SU-DHL-6 (cell line): Measurements from ENCODE around the gene PFDN2.
"Not testable (repeated sequence)": the region's sequence is repeated elsewhere in the genome, so short reads cannot be mapped to it uniquely, and the experiment has no call there.

Source experiments
- H2AFZ ChIP-seq: fragments of 200-600 bp; sonication (generic); 2 replicates; pipeline ENCODE4 v1.6.1; 2014; ENCODE audit warnings: low read depth, mild to moderate bottlenecking, moderate library complexity, mixed read lengths, antibody characterized with exemption, low read length; ENCODE audit not compliant: severe bottlenecking
- H3F3A ChIP-seq: fragments of 200-600 bp; shearing (Covaris generic); 2 replicates; pipeline ENCODE4 v1.6.0; 2016; ENCODE audit warnings: antibody characterized with exemption, mild to moderate bottlenecking; ENCODE audit not compliant: insufficient read depth
- H3K27ac ChIP-seq: fragments of 200-600 bp; sonication (generic); 2 replicates; pipeline ENCODE4 v1.5.1; 2016; ENCODE audit warnings: low read depth, mild to moderate bottlenecking, low read length, moderate library complexity, mixed read lengths
- H3K27me3 ChIP-seq: fragments of 200-600 bp; sonication (generic), shearing (Covaris generic); 2 replicates; pipeline ENCODE4 v1.6.0; 2014; ENCODE audit warnings: mild to moderate bottlenecking, low read length
- H3K36me3 ChIP-seq: fragments of 200-600 bp; sonication (generic); 2 replicates; pipeline ENCODE4 v1.6.1; 2014; ENCODE audit warnings: mild to moderate bottlenecking, low read length, mixed read lengths
- H3K4me2 ChIP-seq: fragments of 300-600, 200-600 bp; shearing (Covaris generic), sonication (generic); 2 replicates; pipeline ENCODE4 v1.6.0; 2014; ENCODE audit warnings: low read length, low read depth, mild to moderate bottlenecking; ENCODE audit not compliant: poor library complexity, severe bottlenecking
- H3K4me3 ChIP-seq: fragments of 200-600 bp; sonication (generic); 2 replicates; pipeline ENCODE4 v1.5.1; 2014; ENCODE audit warnings: antibody characterized with exemption, low read length, mild to moderate bottlenecking, mixed read lengths; ENCODE audit not compliant: insufficient read depth, poor library complexity, severe bottlenecking
- H3K79me2 ChIP-seq: fragments of 200-600 bp; sonication (generic); 2 replicates; pipeline ENCODE4 v1.6.1; 2014; ENCODE audit warnings: mild to moderate bottlenecking, low read length, moderate library complexity; ENCODE audit not compliant: insufficient read depth
- H3K9ac ChIP-seq: fragments of 200-600 bp; sonication (generic); 2 replicates; pipeline ENCODE4 v1.7.0; 2014; ENCODE audit warnings: mild to moderate bottlenecking, low read length
- H3K9me2 ChIP-seq: fragments of 200-600 bp; sonication (generic); replicated peaks from 2 replicates; pipeline ENCODE4 v1.6.1; 2014; ENCODE audit warnings: low read length; ENCODE audit not compliant: insufficient read depth
- H3K9me3 ChIP-seq: fragments of 200-600 bp; sonication (generic); 2 replicates; pipeline ENCODE4 v1.6.1; 2014; ENCODE audit warnings: low read length, mixed read lengths; ENCODE audit not compliant: insufficient read depth
- H4K20me1 ChIP-seq: fragments of 200-600 bp; sonication (generic); 2 replicates; pipeline ENCODE4 v1.6.1; 2014; ENCODE audit warnings: low read depth, mild to moderate bottlenecking, antibody characterized with exemption, low read length, moderate library complexity, mixed read lengths
- CTCF ChIP-seq: fragments of 200-600 bp; sonication (generic); IDR thresholded peaks from one replicate; pipeline ENCODE4 v1.5.1; 2017; ENCODE audit warnings: antibody characterized with exemption, mild to moderate bottlenecking, low read length, moderate library complexity; ENCODE audit not compliant: insufficient read depth, poor library complexity, severe bottlenecking
- EZH2phosphoT487 ChIP-seq: fragments of 200-600 bp; sonication (generic), shearing (Covaris generic); conservative IDR thresholded peaks from 2 replicates; pipeline ENCODE4 v1.6.1; 2018; ENCODE audit warnings: mild to moderate bottlenecking, antibody characterized with exemption, low read length, moderate library complexity, mixed read lengths

Gene PFDN2

DNA sequence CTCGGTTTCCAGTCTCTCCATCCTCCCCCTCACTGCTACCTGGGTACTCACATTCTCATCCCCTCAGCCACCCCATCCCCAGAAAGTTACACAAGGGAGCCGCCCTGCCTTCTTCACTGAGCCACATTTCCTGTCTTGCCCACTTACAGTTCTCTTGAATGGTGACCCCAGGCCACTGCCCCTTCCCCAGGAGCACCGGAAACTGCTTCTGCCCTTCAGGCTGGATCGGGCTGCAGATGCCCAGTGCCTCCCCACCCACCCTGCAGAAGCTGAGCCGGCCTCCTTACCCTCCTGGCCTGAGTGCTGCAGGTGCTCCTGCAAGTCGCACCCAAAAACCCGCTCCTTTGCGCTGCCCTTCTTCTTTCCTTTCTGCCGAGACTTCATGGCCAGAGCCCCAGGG, 48.6 kb downstream of the PFDN2 start:
- TF ChIP-seq CTCF, result no peak
- H3K9me3 ChIP-seq, result no peaks in the 10 kb centered on the region
- H3K4me2 ChIP-seq, result peak overlapping the region; percentile 77
- H3F3A ChIP-seq, result peaks cover 14% of the 10 kb centered on the region; the same call in 1 of the 2 replicates
- H3K4me3 ChIP-seq, result peak overlapping the region; percentile 79
- H3K79me2 ChIP-seq, result peaks cover 45% of the 10 kb centered on the region
- peak overlapping the region; percentile 83 for H3K27ac ChIP-seq
- peak overlapping the region; percentile 53 for H2AFZ ChIP-seq
- H3K36me3 ChIP-seq, result no peaks in the 10 kb centered on the region
- H4K20me1 ChIP-seq, result no peaks in the 10 kb centered on the region
- peak overlapping the region; percentile 93 for H3K9ac ChIP-seq
- H3K27me3 ChIP-seq, result no peaks in the 10 kb centered on the region
- H3K9me2 ChIP-seq, result no peaks in the 10 kb centered on the region

- no peak overlapping the region for H2AFZ ChIP-seq
- no peaks in the 10 kb centered on the region for H3K27me3 ChIP-seq
- no peaks in the 10 kb centered on the region for H3K9me2 ChIP-seq
- peak overlapping the region; percentile 79 for H3K4me3 ChIP-seq
- H3K9me3 ChIP-seq, result no peaks in the 10 kb centered on the region
- H3K79me2 ChIP-seq, result peaks cover 51% of the 10 kb centered on the region
- no peaks in the 10 kb centered on the region for H4K20me1 ChIP-seq
- H3K27ac ChIP-seq, result peak overlapping the region; percentile 83
- peaks cover 14% of the 10 kb centered on the region; the same call in 1 of the 2 replicates for H3F3A ChIP-seq
- no peak for TF ChIP-seq EZH2phosphoT487
- TF ChIP-seq CTCF, result no peak
- peak overlapping the region; percentile 93 for H3K9ac ChIP-seq
- H3K36me3 ChIP-seq, result no peaks in the 10 kb centered on the region
- H3K4me2 ChIP-seq, result peak overlapping the region; percentile 77
These were observed 49.3 kb downstream of the PFDN2 start for GRCh38 chr1:161068306-161069234.

DNA sequence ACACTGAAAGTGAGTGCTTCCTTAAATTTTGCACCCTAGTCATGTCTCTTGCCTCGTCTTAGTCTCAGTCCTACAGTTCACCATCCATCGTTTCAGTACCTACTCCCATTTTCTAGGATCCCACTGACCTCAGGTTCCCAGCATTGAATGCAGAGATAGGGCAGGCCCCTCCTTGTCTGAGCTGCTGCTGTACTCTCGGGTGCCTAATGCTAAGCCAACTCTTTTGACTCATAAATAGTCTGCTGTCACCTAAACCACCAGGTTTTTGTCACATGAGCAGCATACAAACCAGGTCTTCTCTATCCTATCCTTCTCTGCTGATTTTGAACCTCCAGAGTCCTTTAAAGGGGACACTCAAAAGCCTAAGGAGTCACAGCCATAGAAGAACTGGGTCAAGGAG, 51.1 kb downstream of the PFDN2 start:
- Histone ChIP-seq H3K36me3 (no peaks in the 10 kb centered on the region), H3K9me2 (no peaks in the 10 kb centered on the region), H3K9me3 (no peaks in the 10 kb centered on the region), H3K9ac (no peak overlapping the region), H3K4me3 (no peak overlapping the region), H3F3A (peaks cover 14% of the 10 kb centered on the region; the same call in 1 of the 2 replicates), H4K20me1 (no peaks in the 10 kb centered on the region), H3K4me2 (peak overlapping the region; percentile 10), H2AFZ (no peak overlapping the region), H3K27ac (0 out of 2 replicates have a peak overlapping the region, but pooled peaks have one; percentile 13), H3K27me3 (no peaks in the 10 kb centered on the region), H3K79me2 (peaks cover 56% of the 10 kb centered on the region)
- TF ChIP-seq EZH2phosphoT487, result no peak
- TF ChIP-seq CTCF, result no peak

GRCh38 chr1:161065681-161066080, 52.2 kb downstream of the PFDN2 start:
- H3F3A ChIP-seq, H3K9ac ChIP-seq, H3K9me2 ChIP-seq, H3K36me3 ChIP-seq, H3K27me3 ChIP-seq, H3K27ac ChIP-seq, H2AFZ ChIP-seq, H3K9me3 ChIP-seq, H3K4me2 ChIP-seq, H4K20me1 ChIP-seq, H3K4me3 ChIP-seq: not testable (repeated sequence)
- H3K79me2 ChIP-seq, result peaks cover 60% of the 10 kb centered on the region

DNA sequence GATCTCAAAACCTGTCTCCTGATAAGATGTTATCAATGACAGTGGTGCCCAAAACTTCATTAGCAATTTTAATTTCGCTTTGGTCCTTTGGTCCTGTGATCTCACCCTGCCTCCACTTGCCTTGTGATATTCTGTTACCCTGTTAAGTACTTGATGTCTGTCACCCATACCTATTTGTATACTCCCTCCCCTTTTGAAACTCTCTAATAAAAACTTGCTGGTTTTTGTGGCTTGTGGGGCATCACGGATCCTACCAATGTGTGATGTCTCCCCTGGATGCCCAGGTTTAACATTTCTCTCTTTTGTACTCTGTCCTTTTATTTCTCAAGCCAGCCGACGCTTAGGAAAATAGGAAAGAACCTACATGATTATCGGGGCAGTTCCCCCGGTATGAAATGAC, 53.9 kb downstream of the PFDN2 start:
- H3K36me3 ChIP-seq, H3K9ac ChIP-seq, H3K4me3 ChIP-seq, H2AFZ ChIP-seq, H3K4me2 ChIP-seq, H3F3A ChIP-seq, H3K27ac ChIP-seq, H3K9me2 ChIP-seq, H3K27me3 ChIP-seq, H3K9me3 ChIP-seq, H4K20me1 ChIP-seq: not testable (repeated sequence)
- H3K79me2 ChIP-seq, result peaks cover 54% of the 10 kb centered on the region
